Kidney (tissue), 14 donors: ENCODE results near the gene ZGPAT. TPM values are rescaled to one million over a fixed set of nuclear protein-coding genes. Genes with fewer than 3 reads are reported as not detected.

ENCODE experiments used
- DNase-seq, 5 donors: peaks; one replicate each; pipeline ENCODE4 v3.0.0-alpha.2; 2013 to 2020
- FAIRE-seq: peaks from 2 replicates; lab custom pipeline; 2012; peaks lifted over from hg19 to GRCh38; lab: Jason Lieb, UNC
- H3K27ac ChIP-seq, 2 donors: one replicate each; pipeline ENCODE4 v1.7.0; 2013; ENCODE audit warnings: low read depth in 2 of 2, low read length in 2 of 2, inconsistent platforms in 1 of 2
- H3K27me3 ChIP-seq: one replicate; pipeline ENCODE4 v1.7.1; 2013; ENCODE audit warnings: low read length, inconsistent platforms; ENCODE audit not compliant: control insufficient read depth, insufficient read depth
- H3K36me3 ChIP-seq, 3 donors: one replicate each; pipeline versions ENCODE4 v1.7.0 to v1.7.1; 2013; ENCODE audit warnings: low read length in 3 of 3, control low read depth in 1 of 3, inconsistent platforms in 1 of 3; ENCODE audit not compliant: insufficient read depth in 3 of 3, control insufficient read depth in 2 of 3
- H3K4me1 ChIP-seq, 3 donors: one replicate each; pipeline versions ENCODE4 v1.7.0 to v1.7.1; 2013; ENCODE audit warnings: low read length in 3 of 3, inconsistent platforms in 1 of 3, low read depth in 1 of 3; ENCODE audit not compliant: control insufficient read depth in 2 of 3, insufficient read depth in 2 of 3
- H3K4me3 ChIP-seq, 3 donors: one replicate each; pipeline versions ENCODE4 v1.7.0 to v1.8.1; 2013; ENCODE audit warnings: low read length in 3 of 3, control low read depth in 1 of 3, inconsistent platforms in 1 of 3
- H3K9ac ChIP-seq, 3 donors: one replicate each; pipeline versions ENCODE4 v1.7.0 to v1.7.1; 2013; ENCODE audit warnings: low read length in 3 of 3, control low read depth in 1 of 3, inconsistent platforms in 1 of 3
- H3K9me3 ChIP-seq, 3 donors: one replicate each; pipeline versions ENCODE4 v1.7.0 to v1.7.1; 2013; ENCODE audit warnings: low read length in 3 of 3, control low read depth in 1 of 3, inconsistent platforms in 1 of 3; ENCODE audit not compliant: control insufficient read depth in 2 of 3, insufficient read depth in 1 of 3
- intact Hi-C: fragments of 100-400 bp; cut with DNase I; formaldehyde crosslinking; loops from one replicate; pipeline ENCODE4 v1.11.1; 2022
- polyA plus RNA-seq: library from polyadenylated mRNA; stranded (reverse); fragments of 350-450 nt; fragmentation: Illumina TruSeq; extraction: RNeasy Lipid Tissue Mini Kit (QIAGEN cat#74804); gene quantifications from one replicate; pipeline ENCODE4 v1.2.3, GENCODE V29; 2014; ENCODE audit warnings: low read depth, low replicate concordance; ENCODE audit not compliant: insufficient read depth
- total RNA-seq: library from RNA; stranded (reverse); fragmentation: NEBNext Ultra II Directional; extraction: Animal tissue kit (Norgen Biotek cat#: 25700); gene quantifications from one replicate; pipeline ENCODE4 v1.2.1, GENCODE V29; 2021
- TF ChIP-seq, protein P1 (sequence below): IDR thresholded peaks from 3 replicates; pipeline ENCODE4 v1.5.1; 2012; ENCODE audit warnings: mild to moderate bottlenecking, moderate library complexity, borderline replicate concordance; ENCODE audit not compliant: insufficient read depth; ENCODE audit errors: extremely low read depth
- donor health status: control.
- donor health status: control.
- donor health status: control.
- donor health status: control.
- donor health status: control.
- donor health status: DM: yes; HTN: yes; CAD: no.
- donor health status: Normal renal cell carcinoma (clear cell type).

Gene ZGPAT
- total and polyA plus RNA-seq, 2 donors from 2014 or later: 30.5 to 39.6 TPM

- TF ChIP-seq, protein P1, sequence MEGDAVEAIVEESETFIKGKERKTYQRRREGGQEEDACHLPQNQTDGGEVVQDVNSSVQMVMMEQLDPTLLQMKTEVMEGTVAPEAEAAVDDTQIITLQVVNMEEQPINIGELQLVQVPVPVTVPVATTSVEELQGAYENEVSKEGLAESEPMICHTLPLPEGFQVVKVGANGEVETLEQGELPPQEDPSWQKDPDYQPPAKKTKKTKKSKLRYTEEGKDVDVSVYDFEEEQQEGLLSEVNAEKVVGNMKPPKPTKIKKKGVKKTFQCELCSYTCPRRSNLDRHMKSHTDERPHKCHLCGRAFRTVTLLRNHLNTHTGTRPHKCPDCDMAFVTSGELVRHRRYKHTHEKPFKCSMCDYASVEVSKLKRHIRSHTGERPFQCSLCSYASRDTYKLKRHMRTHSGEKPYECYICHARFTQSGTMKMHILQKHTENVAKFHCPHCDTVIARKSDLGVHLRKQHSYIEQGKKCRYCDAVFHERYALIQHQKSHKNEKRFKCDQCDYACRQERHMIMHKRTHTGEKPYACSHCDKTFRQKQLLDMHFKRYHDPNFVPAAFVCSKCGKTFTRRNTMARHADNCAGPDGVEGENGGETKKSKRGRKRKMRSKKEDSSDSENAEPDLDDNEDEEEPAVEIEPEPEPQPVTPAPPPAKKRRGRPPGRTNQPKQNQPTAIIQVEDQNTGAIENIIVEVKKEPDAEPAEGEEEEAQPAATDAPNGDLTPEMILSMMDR: no peak
- no peak for FAIRE-seq
- no peak for DNase-seq
- Histone ChIP-seq H3K36me3 (peaks cover 2 to 28% (median 11%) of the 10 kb centered on the region in 3 donors), H3K4me3 (no peak overlapping the region), H3K9ac (no peak overlapping the region), H3K9me3 (no peaks in the 10 kb centered on the region), H3K27ac (no peak overlapping the region), H3K27me3 (no peaks in the 10 kb centered on the region), H3K4me1 (peaks cover 0 to 7% (median 6%) of the 10 kb centered on the region in 3 donors)
- intact Hi-C loops: no loop called here
Measured at GRCh38 chr20:63702751-63703470, 4.9 kb upstream of the ZGPAT start.

DNA sequence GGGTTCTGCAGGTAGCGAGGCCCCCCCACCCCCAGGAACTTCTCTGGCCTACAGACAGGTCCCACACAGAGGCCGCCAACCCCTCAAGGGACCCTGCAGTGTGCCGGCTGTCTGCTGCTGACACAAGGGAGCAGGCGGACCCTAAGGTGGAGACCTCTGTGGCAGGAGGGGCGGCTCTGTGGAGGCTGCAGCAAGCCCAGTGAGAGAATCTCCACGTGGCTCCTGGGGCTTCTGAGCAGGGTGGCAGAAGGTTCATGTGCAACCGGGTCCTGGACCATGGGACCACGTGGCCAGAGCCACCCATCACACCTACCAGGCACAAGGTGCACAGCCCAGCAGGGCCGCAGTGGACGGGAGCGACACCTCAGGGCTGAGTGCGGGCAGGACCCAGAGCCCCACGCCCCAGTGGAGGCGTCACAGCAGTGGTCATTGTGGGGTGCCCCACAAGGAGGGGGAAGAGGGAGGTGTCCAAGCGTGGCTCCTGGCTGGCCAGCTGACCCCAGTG, 4.3 kb upstream of the ZGPAT start:
- DNase-seq: no peak

GRCh38 chr20:63703976-63704748, 3.7 kb upstream of the ZGPAT start:
- TF ChIP-seq, protein P1: no peak
- Histone ChIP-seq H3K9me3 (no peaks in the 10 kb centered on the region), H3K4me1 (peaks cover 0 to 16% (median 6%) of the 10 kb centered on the region in 3 donors), H3K9ac (no peak overlapping the region), H3K27me3 (no peaks in the 10 kb centered on the region), H3K4me3 (no peak overlapping the region), H3K27ac (no peak overlapping the region), H3K36me3 (peaks cover 2 to 28% (median 11%) of the 10 kb centered on the region in 3 donors)
- intact Hi-C loops: no loop called here
- FAIRE-seq (no peak), DNase-seq (no peak)

More for the DNA sequence above, 4.3 kb upstream of the ZGPAT start:
- H3K9ac ChIP-seq: no peak overlapping the region
- H3K4me1 ChIP-seq: peaks cover 0 to 10% (median 6%) of the 10 kb centered on the region in 3 donors
- H3K27ac ChIP-seq: no peak overlapping the region
- TF ChIP-seq, protein P1: no peak
- H3K4me3 ChIP-seq: no peak overlapping the region
- H3K27me3 ChIP-seq: no peaks in the 10 kb centered on the region
- intact Hi-C loops: no loop called here
- FAIRE-seq: no peak
- no peaks in the 10 kb centered on the region for H3K9me3 ChIP-seq
- H3K36me3 ChIP-seq: peaks cover 2 to 28% (median 11%) of the 10 kb centered on the region in 3 donors
